Breast epithelium (tissue), 4 donors: Measurements from ENCODE around the gene CACNB2. TPM values are rescaled to one million over a fixed set of nuclear protein-coding genes. Genes with fewer than 3 reads are reported as not detected.
"Not testable (repeated sequence)": the region's sequence is repeated elsewhere in the genome, so short reads cannot be mapped to it uniquely, and the experiment has no call there.

Source experiments
- DNase-seq, 2 donors: peaks; one replicate each; pipeline ENCODE4 v3.0.0-alpha.2; 2019; ENCODE audit warnings: low spot score in 2 of 2
- H3K27ac ChIP-seq, 2 donors: fragments of 200-600 bp; sonication (generic) in 1 of 2; one replicate each; pipeline ENCODE4 v1.5.1; 2016 to 2019; ENCODE audit warnings: mild to moderate bottlenecking in 1 of 2
- H3K27me3 ChIP-seq, 2 donors: fragments of 200-600 bp; sonication (generic) in 1 of 2; one replicate each; pipeline versions ENCODE4 v1.5.1 to v1.6.0; 2017 to 2019; ENCODE audit warnings: control low read depth in 1 of 2, mild to moderate bottlenecking in 1 of 2
- H3K36me3 ChIP-seq: fragments of 200-600 bp; one replicate; pipeline ENCODE4 v1.5.1; 2019
- H3K4me1 ChIP-seq, 2 donors: fragments of 200-600 bp; sonication (generic); one replicate each; pipeline ENCODE4 v1.5.1; 2016 to 2019; ENCODE audit warnings: control low read depth in 1 of 2
- H3K4me3 ChIP-seq, 3 donors: fragments of 200-600 bp; sonication (generic); 1 replicate in 2 of 3; 2 replicates in 1 of 3; pipeline ENCODE4 v1.5.1; 2016 to 2019; ENCODE audit warnings: mild to moderate bottlenecking in 3 of 3, moderate library complexity in 2 of 3
- H3K9me3 ChIP-seq, 2 donors: fragments of 200-600 bp; sonication (generic) in 1 of 2; one replicate each; pipeline ENCODE4 v1.5.1; 2016 to 2019; ENCODE audit warnings: control low read depth in 1 of 2
- CTCF ChIP-seq, 3 donors: fragments of 450-650 bp; IDR thresholded peaks; one replicate each; pipeline ENCODE4 v1.5.1; 2016 to 2017; ENCODE audit warnings: antibody characterized with exemption in 3 of 3, mild to moderate bottlenecking in 3 of 3, moderate library complexity in 3 of 3
- POLR2A ChIP-seq: fragments of 450-650 bp; IDR thresholded peaks from one replicate; pipeline ENCODE4 v1.6.1; 2016; ENCODE audit warnings: antibody characterized with exemption, mild to moderate bottlenecking, moderate library complexity
- POLR2AphosphoS5 ChIP-seq, 3 donors: sonication (generic); formaldehyde crosslinking; IDR thresholded peaks; one replicate each; pipeline ENCODE4 v1.6.1; 2017; ENCODE audit warnings: antibody characterized with exemption in 3 of 3
- intact Hi-C: fragments of 100-400 bp; cut with DNase I; formaldehyde crosslinking; loops from one replicate; pipeline ENCODE4 v1.15.1; 2023; ENCODE audit warnings: low total_unique reads
- total RNA-seq, 3 donors: library from RNA; depleted of rRNA; stranded (reverse); fragments of >200 nt; gene quantifications; one replicate each; pipeline ENCODE4 v1.1.0, GENCODE V29; 2016

The CACNB2 gene
- total RNA-seq, 3 donors from 2014 or later: 0.48 to 8.9 (median 7.5) TPM

- TF ChIP-seq CTCF (IDR thresholded peaks at IDR 0.05) (no peak), POLR2A (no peak), POLR2AphosphoS5 (IDR thresholded peaks at IDR 0.05) (no peak)
- Histone ChIP-seq H3K4me3 (no peak overlapping the region), H3K9me3 (peaks cover 0 to 4% of the 10 kb centered on the region in 2 donors), H3K27me3 (no peaks in the 10 kb centered on the region), H3K4me1 (no peaks in the 10 kb centered on the region), H3K27ac (no peak overlapping the region), H3K36me3 (no peaks in the 10 kb centered on the region)
- intact Hi-C loops: no loop called here
- no peak for DNase-seq
Measured at GRCh38 chr10:18576586-18576985, 436.4 kb downstream of the CACNB2 start.

DNA sequence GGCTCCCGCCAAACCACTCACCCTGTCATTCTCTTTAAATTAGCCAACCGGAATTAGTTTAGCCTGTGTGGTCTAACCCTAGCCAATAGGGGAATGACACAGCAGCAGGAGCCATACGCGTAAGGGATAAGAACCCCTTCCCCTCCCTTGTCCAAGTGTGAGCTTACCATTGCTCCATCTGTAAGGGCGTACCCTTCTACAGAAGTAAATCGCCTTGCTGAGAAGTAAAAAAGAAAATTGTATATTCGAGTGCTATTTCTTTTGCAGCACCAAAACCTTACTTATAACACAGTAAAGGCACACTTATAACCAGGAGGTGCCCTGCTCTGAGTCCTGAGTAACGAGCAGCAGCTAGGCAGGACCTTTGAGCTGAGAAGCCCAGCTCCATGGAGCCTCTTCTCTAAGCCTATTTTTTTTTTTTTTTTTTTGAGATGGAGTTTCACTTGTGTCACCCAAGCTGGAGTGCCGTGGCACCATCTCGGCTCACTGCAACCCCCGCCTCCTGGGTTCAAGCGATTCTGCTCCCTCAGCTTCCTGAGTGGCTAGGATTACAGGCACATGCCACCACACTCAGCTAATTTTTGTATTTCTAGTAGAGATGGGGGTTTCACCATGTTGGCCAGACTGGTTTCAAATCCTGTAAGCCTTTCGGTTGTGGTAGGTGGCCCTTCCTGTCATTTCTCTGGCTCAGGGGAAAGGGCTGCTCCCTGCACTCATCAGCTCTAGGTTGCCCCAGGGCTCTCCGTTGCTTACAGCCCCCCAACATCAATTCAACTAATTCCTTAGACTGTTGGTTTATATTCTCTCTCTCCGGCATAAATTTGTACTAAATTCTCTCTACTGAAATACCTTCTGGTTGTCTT is 437.8 kb downstream of the CACNB2 start:
- TF ChIP-seq POLR2AphosphoS5 (IDR thresholded peaks at IDR 0.05): no peak
- no peak for DNase-seq
- Histone ChIP-seq H3K4me1 (no peaks in the 10 kb centered on the region), H3K9me3 (peaks cover 0 to 4% of the 10 kb centered on the region in 2 donors), H3K27me3 (no peaks in the 10 kb centered on the region), H3K4me3 (no peak overlapping the region), H3K36me3 (no peaks in the 10 kb centered on the region), H3K27ac (no peak overlapping the region)
- intact Hi-C loops: no loop called here

- DNase-seq: no peak
- TF ChIP-seq POLR2AphosphoS5 (IDR thresholded peaks at IDR 0.05) (no peak), CTCF (IDR thresholded peaks at IDR 0.05) (no peak), POLR2A (no peak)
- intact Hi-C loops: no loop called here
- H3K36me3 ChIP-seq: no peaks in the 10 kb centered on the region
- no peaks in the 10 kb centered on the region for H3K27me3 ChIP-seq
- no peak overlapping the region for H3K4me3 ChIP-seq
- H3K4me1 ChIP-seq: no peaks in the 10 kb centered on the region
- H3K9me3 ChIP-seq: peaks cover 0 to 3% of the 10 kb centered on the region in 2 donors
- no peak overlapping the region for H3K27ac ChIP-seq
Measured at GRCh38 chr10:18582803-18583202, 442.6 kb downstream of the CACNB2 start.

DNA sequence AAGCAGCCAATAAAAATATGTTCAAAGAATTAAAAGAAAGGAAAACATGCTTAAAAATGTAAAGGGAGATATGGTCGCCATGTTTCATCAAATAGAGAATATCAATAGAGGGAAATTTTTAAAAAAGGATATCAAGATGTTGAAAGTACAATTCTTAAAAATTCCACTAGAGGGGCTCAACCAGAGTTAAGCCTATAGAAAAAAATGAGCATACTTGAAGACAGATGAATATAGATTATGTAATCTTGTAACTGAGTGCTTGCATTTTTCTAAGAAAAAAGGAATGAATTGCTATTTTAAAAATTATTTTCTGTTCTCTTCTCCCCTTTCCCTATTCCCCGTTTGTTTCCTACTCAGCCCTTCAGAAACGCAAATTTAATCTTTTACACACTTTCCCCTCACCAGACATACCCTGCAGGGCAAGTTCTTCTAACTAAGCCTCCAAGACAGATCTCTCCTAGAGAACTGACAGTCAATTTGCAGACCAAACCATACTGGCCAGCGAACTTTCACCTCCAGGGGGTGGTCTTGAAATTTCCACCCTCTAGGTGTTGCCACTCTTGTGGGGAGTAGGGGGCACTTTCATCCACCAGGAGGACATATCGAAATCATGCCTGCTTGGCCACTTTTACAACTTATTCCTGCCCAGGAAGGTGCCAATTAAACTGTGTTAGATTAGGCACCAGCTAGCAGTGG is 443.5 kb downstream of the CACNB2 start:
- H3K4me1 ChIP-seq: no peaks in the 10 kb centered on the region
- no peaks in the 10 kb centered on the region for H3K27me3 ChIP-seq
- H3K36me3 ChIP-seq: no peaks in the 10 kb centered on the region
- DNase-seq: no peak
- H3K27ac ChIP-seq: no peak overlapping the region
- TF ChIP-seq POLR2A: no peak
- TF ChIP-seq CTCF (IDR thresholded peaks at IDR 0.05): peak in 1 of 3 donors; percentile 6
- H3K4me3 ChIP-seq: no peak overlapping the region
- H3K9me3 ChIP-seq: no peaks in the 10 kb centered on the region
- intact Hi-C loops: no loop called here

- H3K27me3 ChIP-seq, H3K4me1 ChIP-seq, H3K9me3 ChIP-seq, H3K27ac ChIP-seq, intact Hi-C loops, DNase-seq, H3K4me3 ChIP-seq, H3K36me3 ChIP-seq: not testable (repeated sequence)
Measured at GRCh38 chr10:18586637-18587036, 446.4 kb downstream of the CACNB2 start.

DNA sequence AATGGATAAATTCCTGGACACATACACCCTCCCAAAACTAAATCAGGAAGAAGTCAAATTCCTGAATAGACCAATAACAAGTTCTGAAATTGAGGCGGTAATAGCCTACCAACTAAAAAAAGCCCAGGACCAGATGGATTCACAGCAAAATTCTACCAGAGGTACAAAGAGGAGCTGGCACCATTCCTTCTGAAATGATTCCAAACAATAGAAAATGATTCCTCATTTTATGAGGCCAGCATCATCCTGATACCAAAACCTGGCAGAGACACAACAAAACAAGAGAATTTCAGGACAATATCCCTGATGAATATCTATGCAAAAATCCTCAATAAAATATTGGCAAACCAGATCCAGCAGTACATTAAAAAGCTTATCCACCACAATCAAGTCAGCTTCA is 450.9 kb downstream of the CACNB2 start:
- H3K4me3 ChIP-seq, H3K36me3 ChIP-seq, H3K27ac ChIP-seq, DNase-seq, H3K9me3 ChIP-seq, H3K27me3 ChIP-seq, H3K4me1 ChIP-seq, intact Hi-C loops: not testable (repeated sequence)

Other genes with a start within 250 kb of the CACNB2 start
- under 1 TPM; under 0.01 to 0.88 (median 0.16) TPM for gene SLC39A12, start 188.5 kb upstream of the CACNB2 start, total RNA-seq